GM21526 (cell line): ENCODE measurements around the gene SULT6B1.

Experiments
- ATAC-seq: cut with Tn5 transposase; IDR thresholded peaks from one replicate; pipeline ENCODE4 v1.9.1; 2021; ENCODE audit warnings: moderate library complexity; ENCODE audit not compliant: unreplicated experiment, low FRiP score

Gene SULT6B1

DNA sequence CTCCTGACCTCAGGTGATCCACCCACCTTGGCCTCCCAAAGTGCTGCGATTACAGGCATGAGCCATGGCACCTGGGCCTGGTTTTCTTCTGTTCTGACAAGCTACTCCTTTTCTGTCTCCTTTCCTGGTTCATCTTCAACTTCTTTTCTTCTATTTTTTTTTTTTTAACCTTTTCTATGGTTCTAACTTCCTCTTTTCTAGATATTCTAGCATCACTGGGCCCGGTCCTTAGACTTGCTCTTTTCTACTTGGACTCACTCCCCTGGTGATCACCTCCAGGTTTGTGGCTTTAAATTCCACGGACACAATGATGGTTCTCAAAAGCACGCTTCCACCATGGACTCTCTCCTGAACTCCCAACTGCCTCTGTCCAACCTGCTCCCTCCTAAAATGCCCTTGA lies 33.7 kb downstream of the SULT6B1 start:
- ATAC-seq, result no peak

DNA sequence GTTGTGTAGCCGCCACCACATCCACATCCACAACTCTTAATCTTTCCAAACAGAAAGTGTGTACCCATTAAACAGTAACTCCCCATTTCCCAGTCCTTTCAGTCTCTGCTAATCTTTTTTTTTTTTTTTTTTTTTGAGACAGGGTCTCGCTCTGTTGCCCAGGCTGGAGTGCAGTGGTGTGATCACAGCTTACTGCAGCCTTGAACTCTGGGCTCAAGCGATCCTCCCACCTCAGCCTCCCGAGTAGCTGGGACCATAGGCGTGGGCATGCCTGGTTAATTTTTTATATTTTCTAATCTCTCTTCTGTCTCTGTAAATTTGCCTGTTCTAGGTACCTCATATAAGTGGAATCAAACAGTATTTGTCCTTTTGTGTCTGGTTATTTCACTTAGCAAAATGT lies 35.2 kb downstream of the SULT6B1 start:
- no peak for ATAC-seq

DNA sequence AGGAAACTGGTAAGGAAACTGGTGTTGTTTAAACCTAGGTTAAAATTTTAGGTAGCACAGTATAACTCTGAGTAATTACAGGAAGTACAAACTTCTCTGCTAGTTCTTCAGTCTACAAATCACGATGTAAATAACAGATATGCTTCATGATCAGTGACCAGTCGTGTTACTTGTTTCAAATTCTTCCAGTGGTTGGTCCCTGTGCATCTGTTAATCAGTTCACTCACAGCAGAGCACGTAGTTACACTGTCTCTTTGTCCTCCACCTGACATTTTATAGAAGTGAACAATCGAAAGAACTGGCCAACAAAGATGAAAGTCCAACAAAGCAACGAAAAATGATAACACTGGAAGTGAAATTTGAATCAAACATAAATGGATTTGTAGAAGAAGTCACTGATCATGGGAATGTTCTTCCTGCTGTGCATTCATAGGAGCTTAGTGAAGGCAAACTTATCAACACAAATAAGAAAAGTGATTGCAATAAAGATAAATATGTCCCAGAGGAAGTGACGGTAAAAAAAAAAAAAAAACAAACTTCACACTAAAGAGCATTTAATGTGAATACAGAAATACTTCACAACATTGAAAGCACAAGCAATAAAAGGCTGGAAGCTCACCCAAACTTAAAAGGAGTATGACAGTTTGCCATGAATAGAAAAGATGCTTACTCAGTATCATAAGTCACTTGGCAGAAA lies 38.7 kb downstream of the SULT6B1 start:
- no peak for ATAC-seq

DNA sequence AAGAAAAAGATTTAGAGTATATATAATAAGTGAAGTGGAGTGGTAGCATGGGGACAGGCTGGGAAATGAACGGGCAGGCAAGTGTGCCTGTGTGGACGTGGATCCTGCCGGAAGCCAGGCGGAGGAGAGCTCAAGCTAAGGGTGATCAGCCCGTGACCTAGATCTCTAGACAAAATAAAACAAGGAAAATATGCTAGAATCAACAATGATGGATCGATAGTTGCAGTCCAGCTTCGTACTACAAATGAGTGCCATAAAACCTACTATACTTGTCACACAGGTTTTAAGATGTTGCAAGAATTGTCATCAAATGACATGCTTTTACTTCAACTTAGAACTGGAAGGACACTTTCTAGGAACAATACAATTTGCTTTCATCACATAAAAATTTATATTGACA lies 40.1 kb downstream of the SULT6B1 start:
- ATAC-seq, result no peak

DNA sequence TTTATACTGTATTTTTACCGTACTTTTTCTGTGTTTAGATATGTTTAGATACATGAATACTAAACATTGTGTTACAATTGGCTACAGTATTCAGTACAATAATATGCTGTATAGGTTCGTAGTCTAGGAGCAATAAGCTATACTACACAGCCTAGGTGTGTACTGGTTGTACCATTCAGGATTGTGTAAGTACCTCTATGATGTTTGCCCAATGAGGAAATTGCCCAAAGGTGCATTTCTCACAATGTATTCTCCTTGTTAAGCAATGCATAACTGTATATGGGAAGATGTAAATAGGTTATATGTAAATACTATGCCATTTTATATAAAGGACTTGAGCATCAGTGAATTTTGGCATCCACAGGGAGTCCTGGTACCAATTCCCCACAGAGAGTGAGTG lies 42.4 kb downstream of the SULT6B1 start:
- no peak for ATAC-seq

DNA sequence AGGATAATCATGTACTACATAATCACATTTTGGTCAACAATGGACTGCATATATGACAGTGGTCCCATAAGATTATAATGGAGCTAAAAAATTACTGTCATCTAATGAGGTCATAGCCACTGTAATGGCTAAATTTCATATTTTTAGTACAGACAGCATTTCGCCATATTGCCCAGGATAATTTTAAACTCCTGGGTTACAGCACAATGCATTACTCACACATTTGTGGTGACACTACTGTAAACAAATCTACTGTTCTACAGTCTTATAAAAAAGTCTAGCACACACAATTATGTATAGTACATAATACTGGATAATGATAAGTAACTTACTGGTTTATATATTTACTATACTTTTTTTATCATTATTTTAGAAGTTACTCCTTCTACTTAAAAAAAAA lies 44.5 kb downstream of the SULT6B1 start:
- ATAC-seq, result no peak

DNA sequence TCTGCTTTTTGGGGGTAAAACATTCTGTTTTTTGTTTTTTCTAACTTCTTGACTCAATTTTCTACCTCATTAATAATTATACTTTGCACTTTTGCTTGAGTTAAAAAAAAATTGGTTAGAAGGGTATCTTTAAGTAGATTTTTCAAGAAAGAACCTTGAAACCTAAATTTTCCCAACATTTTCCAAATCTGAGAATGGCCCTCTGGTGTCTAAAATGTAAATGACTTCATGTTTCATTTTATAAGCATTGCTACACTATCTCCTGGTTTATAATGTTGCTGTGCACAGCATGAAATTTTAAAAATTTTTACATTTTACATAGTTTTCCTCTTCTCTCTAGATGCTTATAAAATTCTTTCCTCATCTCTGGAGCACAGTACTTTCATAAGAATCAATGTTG lies 45.9 kb downstream of the SULT6B1 start:
- no peak for ATAC-seq

DNA sequence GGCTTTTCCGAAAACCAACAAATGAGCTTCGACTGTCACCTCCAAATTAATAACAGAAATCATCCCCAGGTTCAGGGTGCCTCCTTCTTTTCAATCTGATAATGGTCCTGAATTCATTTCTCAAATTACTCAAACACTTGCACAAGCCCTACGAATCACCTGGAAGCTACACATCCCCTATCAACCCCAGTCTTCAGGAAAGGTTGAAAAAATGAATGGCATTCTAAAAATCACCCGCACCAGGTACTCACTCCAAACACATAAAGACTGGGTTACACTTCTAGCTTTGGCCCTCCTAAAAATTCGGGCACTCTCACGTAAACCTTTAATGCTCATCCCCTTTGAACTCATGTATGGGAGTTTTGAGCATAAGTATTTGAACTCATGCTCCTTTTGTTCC lies 55.6 kb downstream of the SULT6B1 start:
- no peak for ATAC-seq

DNA sequence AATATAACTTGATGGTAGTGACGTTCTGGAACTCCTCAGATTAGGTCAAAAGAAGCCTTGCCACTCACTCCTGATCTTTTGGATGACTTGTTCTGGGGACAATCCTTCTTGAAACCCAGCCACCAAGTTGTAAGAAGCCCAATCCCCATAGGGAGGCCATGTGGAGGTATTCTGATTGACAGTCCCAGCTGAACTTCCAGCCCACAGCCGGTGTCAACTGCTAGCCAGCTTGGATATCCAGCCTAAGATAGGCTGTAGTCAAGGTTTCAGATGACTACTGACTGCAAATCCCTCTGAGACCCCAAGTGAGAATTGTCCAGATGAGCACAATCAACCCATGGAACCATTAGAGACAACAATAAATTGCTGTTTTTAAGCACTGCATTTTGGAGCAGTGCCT lies 63.1 kb downstream of the SULT6B1 start:
- no peak for ATAC-seq

DNA sequence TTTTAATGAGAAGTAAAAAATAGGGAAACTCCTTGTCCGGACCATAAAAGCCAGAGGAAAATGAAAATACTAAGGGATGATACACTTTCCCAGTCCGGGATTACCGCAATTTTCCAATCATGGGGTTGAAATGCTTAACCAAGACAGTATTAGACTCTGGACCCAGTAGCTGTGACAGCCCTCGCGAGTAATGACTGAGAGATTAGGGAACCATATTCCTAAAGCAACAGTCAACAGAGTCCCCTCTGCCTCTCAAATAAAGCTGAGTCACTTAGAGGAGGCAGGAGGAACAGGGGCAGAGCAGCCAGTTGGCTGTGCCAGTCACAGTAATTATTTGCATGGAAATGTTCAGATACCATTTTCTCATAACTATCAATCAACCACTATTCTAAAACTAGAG lies 69.3 kb downstream of the SULT6B1 start:
- ATAC-seq, result no peak
